PFSK-1 (cell line): ENCODE measurements around the gene SGCA.

Experiments used
- POLR2AphosphoS5 ChIP-seq: IDR thresholded peaks from 2 replicates; pipeline ENCODE4 v1.6.1; 2012; ENCODE audit warnings: low read depth, mild to moderate bottlenecking, control low read depth, low read length, moderate library complexity
- SIN3A ChIP-seq: IDR thresholded peaks from 2 replicates; pipeline ENCODE4 v1.6.1; 2012; ENCODE audit warnings: mild to moderate bottlenecking, low read length, moderate library complexity, borderline replicate concordance; ENCODE audit not compliant: insufficient read depth
- TAF1 ChIP-seq: IDR thresholded peaks from 2 replicates; pipeline ENCODE4 v1.6.1; 2012; ENCODE audit warnings: low read length, control low read depth, borderline replicate concordance; ENCODE audit not compliant: insufficient read depth
- TF ChIP-seq, protein P1 (sequence below), 2 experiments: IDR thresholded peaks; 2 replicates each; pipeline versions ENCODE4 v1.6.1 to v1.8.0; 2011 to 2012; ENCODE audit warnings: low read depth in 2 of 2, low read length in 2 of 2, control low read depth in 1 of 2, inconsistent platforms in 1 of 2, mild to moderate bottlenecking in 1 of 2, moderate library complexity in 1 of 2; ENCODE audit not compliant: insufficient read depth in 1 of 2

- TF ChIP-seq TAF1 (no peak), SIN3A (no peak), POLR2AphosphoS5 (no peak)
- TF ChIP-seq, protein P1, sequence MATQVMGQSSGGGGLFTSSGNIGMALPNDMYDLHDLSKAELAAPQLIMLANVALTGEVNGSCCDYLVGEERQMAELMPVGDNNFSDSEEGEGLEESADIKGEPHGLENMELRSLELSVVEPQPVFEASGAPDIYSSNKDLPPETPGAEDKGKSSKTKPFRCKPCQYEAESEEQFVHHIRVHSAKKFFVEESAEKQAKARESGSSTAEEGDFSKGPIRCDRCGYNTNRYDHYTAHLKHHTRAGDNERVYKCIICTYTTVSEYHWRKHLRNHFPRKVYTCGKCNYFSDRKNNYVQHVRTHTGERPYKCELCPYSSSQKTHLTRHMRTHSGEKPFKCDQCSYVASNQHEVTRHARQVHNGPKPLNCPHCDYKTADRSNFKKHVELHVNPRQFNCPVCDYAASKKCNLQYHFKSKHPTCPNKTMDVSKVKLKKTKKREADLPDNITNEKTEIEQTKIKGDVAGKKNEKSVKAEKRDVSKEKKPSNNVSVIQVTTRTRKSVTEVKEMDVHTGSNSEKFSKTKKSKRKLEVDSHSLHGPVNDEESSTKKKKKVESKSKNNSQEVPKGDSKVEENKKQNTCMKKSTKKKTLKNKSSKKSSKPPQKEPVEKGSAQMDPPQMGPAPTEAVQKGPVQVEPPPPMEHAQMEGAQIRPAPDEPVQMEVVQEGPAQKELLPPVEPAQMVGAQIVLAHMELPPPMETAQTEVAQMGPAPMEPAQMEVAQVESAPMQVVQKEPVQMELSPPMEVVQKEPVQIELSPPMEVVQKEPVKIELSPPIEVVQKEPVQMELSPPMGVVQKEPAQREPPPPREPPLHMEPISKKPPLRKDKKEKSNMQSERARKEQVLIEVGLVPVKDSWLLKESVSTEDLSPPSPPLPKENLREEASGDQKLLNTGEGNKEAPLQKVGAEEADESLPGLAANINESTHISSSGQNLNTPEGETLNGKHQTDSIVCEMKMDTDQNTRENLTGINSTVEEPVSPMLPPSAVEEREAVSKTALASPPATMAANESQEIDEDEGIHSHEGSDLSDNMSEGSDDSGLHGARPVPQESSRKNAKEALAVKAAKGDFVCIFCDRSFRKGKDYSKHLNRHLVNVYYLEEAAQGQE (IDR thresholded peaks at IDR 0.05; ENCODE audit: insufficient read depth in 1 of 2, low read depth in 2 of 2, low read length in 2 of 2): no peak
Observed at GRCh38 chr17:50218071-50218759, 52.4 kb downstream of the SGCA start.
